Right atrium auricular region (tissue), 2 donors: ENCODE results near the gene MAPK8IP1. TPM values are rescaled to one million over a fixed set of nuclear protein-coding genes. Genes with fewer than 3 reads are reported as not detected.

ENCODE experiments used
- total RNA-seq, 2 donors: library from RNA; depleted of rRNA; stranded (reverse); fragments of >200 nt; gene quantifications; one replicate each; pipeline ENCODE4 v1.1.0, GENCODE V29; 2016

MAPK8IP1 gene
- total RNA-seq, 2 donors from 2014 or later: 7.3 to 8.9 TPM

Other genes with a start within 250 kb of the MAPK8IP1 start
- 1 to 10 TPM; 2.7 to 5.4 TPM for gene CHST1, start 220.0 kb upstream of the MAPK8IP1 start, total RNA-seq
- gene SLC35C1, start 80.5 kb upstream of the MAPK8IP1 start, total RNA-seq: 10 to 100 TPM in 1 of 2 donors, 1 to 10 TPM in 1; 5.2 to 11.6 TPM
- 10 to 100 TPM; 43.0 to 62.9 TPM for gene CRY2, start 38.2 kb upstream of the MAPK8IP1 start, total RNA-seq
- under 1 TPM; 0.55 to 0.82 TPM for gene FREY1, start 21.6 kb downstream of the MAPK8IP1 start, total RNA-seq
- 10 to 100 TPM; 12.9 to 17.4 TPM for gene PEX16, start 32.2 kb downstream of the MAPK8IP1 start, total RNA-seq
- under 1 TPM in 1 of 2 donors, not detected in 1; 0.51 TPM for gene LARGE2, start 37.0 kb downstream of the MAPK8IP1 start, total RNA-seq
- 10 to 100 TPM; 27.6 to 35.5 TPM for gene PHF21A, start 235.8 kb downstream of the MAPK8IP1 start, total RNA-seq